HG03342 (cell line): ENCODE measurements around the gene RNF183.
A peak's percentile ranks its signal among the peaks of the same experiment; 100 is the strongest.
"Not testable (repeated sequence)": the region's sequence is repeated elsewhere in the genome, so short reads cannot be mapped to it uniquely, and the experiment has no call there.

Experiments
- ATAC-seq: cut with Tn5 transposase; IDR thresholded peaks from one replicate; pipeline ENCODE4 v1.9.1; 2021; ENCODE audit warnings: mild to moderate bottlenecking, moderate library complexity; ENCODE audit not compliant: unreplicated experiment

The RNF183 gene

GRCh38 chr9:113275157-113276131 is 27.7 kb downstream of the RNF183 start, which contains the start of the genes CDC26 and PRPF4:
CDC26 (minus strand) TSS chr9:113275572; CDS start chr9:113272507, 3,065 bp downstream.
PRPF4 (plus strand) TSS chr9:113275658; CDS start chr9:113275744, 86 bp downstream.
- peak; percentile 98 for ATAC-seq

DNA sequence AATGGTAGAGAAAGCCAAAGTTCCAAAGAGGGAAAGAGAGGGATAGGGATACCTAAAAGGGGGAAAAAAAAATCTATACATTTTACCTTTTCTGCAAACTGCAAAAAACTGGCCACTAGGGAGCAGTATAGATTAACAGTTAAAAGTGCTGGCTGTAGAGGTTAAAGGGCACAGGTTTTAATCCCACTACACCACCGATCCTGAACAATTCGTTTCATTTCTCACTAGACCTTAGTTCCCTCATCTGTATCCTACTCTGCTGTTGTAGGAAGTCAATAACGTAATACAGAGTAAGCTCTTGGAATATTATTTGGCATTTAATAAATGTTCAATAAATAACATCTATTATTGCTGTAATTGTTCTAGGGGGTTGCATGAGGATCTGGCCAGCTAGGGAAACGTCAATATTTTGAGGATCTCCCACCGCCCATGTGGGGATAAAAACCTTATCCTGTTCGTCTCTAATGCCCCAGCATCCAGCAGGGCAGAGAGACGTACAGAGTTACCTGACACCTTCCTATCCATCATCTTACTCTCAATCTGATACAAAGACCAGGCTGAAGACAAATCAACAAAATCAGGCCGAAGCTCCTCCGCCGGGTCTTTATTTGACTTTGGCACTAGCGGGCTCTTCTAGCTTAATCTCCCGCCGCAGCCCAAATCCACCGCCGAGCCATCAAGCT is 28.6 kb downstream of the RNF183 start:
- ATAC-seq: peak; percentile 2

- ATAC-seq: no peak
Measured at GRCh38 chr9:113269871-113270270, 33.3 kb downstream of the RNF183 start.

DNA sequence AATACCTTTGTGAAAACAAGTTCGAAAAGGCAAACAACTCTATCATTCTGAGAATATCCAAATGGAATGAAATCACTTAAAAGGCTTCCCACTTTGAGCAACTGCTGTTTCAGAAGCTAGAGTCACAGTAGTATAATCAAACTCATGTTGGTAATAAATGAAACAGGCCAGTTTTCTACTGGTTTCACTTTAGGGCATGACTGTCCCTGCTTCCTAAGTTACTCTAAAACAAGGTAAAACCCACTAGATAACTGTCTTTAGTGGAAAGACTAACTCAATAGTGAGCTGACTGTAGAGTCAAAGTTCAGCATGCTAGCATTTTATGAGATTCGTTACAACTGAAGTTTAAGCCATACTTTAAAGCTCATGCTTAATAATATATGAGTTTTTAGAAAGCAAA is 33.8 kb downstream of the RNF183 start:
- no peak for ATAC-seq

GRCh38 chr9:113267911-113268566 is 35.1 kb downstream of the RNF183 start:
- ATAC-seq: no peak

DNA sequence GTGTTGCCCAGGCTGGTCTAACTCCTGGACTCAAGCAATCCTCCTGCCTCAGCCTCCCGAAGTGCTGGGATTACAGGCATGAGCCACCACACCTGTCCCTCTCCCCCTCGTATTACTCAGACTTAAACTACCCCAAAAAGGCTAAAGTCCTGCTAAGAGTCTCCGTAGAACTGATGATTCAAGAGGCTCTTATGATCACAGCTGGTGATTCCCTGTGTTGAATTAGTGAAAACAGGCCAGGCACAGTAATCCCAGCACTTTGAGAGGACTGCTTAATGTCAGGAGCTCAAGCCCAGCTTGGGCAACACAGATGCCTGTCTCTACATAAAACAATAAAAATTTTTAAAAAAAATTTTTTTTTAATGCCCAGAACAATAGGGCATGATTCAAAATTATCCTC is 37.0 kb downstream of the RNF183 start:
- ATAC-seq: no peak

DNA sequence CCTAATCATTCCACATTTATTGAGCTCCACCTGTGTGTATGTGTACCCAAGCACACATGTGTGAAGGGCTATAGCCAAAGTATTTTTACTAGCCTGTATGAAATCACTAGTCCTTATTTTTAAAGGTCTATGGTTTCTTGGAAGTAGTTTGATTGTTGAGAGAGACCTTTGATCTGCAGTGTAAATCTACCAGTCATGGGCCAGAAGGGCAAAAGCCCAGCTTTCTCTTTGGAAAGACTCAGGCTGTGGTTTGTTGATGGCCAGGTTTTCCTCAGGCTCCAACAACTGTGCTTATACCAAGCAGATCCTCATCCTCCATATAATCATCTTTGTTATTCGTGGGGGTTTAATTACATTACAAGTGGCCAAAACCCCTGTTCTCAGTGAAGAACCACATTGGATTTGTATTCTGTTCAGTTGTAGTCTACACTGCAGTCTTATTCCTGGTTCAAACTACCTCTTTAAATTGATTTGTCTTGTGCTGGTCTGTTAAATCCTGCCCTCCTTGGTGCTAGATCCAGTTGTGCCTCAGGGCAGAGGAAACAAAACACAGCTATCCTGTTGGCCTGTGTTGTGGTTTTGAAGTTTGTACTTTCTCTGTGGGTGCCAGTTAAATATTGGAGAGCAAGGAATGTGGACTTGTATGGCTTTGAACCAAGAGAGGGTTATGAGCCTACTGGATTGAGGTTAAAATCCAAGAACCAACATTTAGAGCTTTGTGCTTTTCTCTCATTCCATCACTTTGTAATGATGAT is 41.1 kb downstream of the RNF183 start:
- ATAC-seq: no peak

DNA sequence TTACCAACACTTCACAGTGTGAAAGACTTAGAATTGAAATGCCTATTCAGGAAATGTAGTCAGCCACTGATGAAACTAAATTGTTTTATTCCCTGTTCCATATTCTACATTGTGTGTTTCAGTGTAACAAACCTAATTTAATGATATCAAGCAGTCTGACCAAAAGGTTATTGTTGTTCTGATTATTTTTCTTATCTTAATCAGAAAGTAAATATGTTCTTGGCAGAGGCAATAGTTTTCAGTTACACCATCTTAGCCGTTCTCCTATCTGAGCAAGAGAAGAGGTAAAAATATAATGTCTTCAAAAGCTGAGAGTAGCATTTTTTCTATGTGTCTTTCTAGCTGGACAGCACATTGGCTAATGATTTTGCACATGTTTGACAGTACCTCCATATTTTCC is 44.9 kb downstream of the RNF183 start:
- no peak for ATAC-seq

- ATAC-seq: no peak
Measured at GRCh38 chr9:113257863-113258262, 45.3 kb downstream of the RNF183 start.

- ATAC-seq: no peak
Measured at GRCh38 chr9:113255438-113255837, 47.7 kb downstream of the RNF183 start.

DNA sequence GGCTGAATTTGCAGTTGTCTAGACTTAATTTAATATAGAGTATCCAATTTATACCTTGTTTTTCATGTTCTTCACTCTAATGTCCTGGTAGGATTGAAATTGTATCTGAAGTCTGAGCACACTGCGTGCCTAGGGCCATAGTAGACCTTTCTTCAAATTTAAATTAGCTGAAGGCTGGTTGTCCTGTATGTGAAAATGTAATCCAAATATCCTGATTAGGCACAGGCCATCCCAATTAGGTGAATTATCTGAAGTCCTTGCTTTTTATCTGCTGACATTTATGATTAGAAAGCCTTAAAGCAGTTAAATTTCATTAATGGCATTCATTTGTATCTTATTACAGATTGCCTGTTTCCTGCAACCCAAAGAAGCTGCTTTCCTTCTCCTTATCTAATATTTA is 48.2 kb downstream of the RNF183 start:
- ATAC-seq: no peak

DNA sequence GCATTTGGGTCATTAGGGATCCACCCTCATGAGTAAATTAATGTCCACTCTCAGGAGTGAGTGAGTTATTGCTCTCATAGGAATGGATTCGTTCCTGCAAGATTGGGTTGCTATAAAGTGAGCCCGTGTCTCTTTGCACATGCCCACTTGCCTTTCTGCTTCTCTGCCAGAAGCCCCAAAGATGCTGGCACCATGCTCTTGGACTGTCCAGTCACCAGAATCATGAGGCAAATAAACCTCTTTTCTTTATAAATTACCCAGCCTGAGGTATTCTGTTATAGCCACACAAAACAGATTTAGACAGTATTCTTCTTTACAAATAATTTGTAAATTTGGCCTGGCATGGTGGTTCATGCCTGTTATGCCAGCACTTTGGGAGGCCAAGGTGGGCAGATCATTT is 52.4 kb downstream of the RNF183 start:
- no peak for ATAC-seq

DNA sequence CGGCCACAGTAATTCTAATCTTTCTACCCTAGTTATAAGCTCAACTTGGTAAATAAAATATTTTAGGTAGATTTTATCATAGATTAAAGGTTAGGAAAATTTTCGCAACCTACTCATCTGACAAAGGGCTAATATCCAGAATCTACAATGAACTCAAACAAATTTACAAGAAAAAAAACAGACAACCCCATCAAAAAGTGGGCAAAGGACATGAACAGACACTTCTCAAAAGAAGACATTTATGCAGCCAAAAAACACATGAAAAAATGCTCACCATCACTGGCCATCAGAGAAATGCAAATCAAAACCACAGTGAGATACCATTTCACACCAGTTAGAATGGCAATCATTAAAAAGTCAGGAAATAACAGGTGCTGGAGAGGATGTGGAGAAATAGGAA is 53.5 kb downstream of the RNF183 start:
- ATAC-seq: not testable (repeated sequence)

GRCh38 chr9:113247640-113248039 is 55.5 kb downstream of the RNF183 start:
- no peak for ATAC-seq
